ENCODE measurements around the gene DOCK9.

DOCK9 gene

GRCh38 chr13:98856983-98857382, 120.9 kb downstream of the DOCK9 start:
- in situ Hi-C loops (cut with MboI; ENCODE audit: low sequenced_read_pairs) = no loop called here

- in situ Hi-C loops (cut with MboI; ENCODE audit: low sequenced_read_pairs) = no loop called here
These were observed 123.4 kb downstream of the DOCK9 start for GRCh38 chr13:98854448-98854847.

- in situ Hi-C loops (cut with MboI; ENCODE audit: low sequenced_read_pairs) = no loop called here
These were observed 124.1 kb downstream of the DOCK9 start for GRCh38 chr13:98853771-98854221.

- in situ Hi-C loops (cut with MboI; ENCODE audit: low sequenced_read_pairs) = no loop called here
These were observed 126.6 kb downstream of the DOCK9 start for GRCh38 chr13:98851276-98851675.

- in situ Hi-C loops (cut with MboI; ENCODE audit: low sequenced_read_pairs) = loop anchor here (25.0 kb wide), 1 partner anchor 986 kb away; no protein-coding TSS in a partner anchor
These were observed 129.1 kb downstream of the DOCK9 start for GRCh38 chr13:98848746-98849145.

- in situ Hi-C loops (cut with MboI; ENCODE audit: low sequenced_read_pairs) = loop anchor here (25.0 kb wide), 1 partner anchor 985 kb away; no protein-coding TSS in a partner anchor
These were observed 130.1 kb downstream of the DOCK9 start for GRCh38 chr13:98847780-98848179.

- in situ Hi-C loops (cut with MboI; ENCODE audit: low sequenced_read_pairs) = loop anchor here (25.0 kb wide), 1 partner anchor 985 kb away; no protein-coding TSS in a partner anchor
These were observed 130.9 kb downstream of the DOCK9 start for GRCh38 chr13:98846986-98847385.

- in situ Hi-C loops (cut with MboI; ENCODE audit: low sequenced_read_pairs) = loop anchor here (25.0 kb wide), 1 partner anchor 984 kb away; no protein-coding TSS in a partner anchor
These were observed 131.3 kb downstream of the DOCK9 start for GRCh38 chr13:98846521-98846920.

GRCh38 chr13:98845742-98846141, 132.1 kb downstream of the DOCK9 start:
- in situ Hi-C loops (cut with MboI; ENCODE audit: low sequenced_read_pairs) = loop anchor here (25.0 kb wide), 1 partner anchor 983 kb away; no protein-coding TSS in a partner anchor

GRCh38 chr13:98844021-98844420, 133.8 kb downstream of the DOCK9 start:
- in situ Hi-C loops (cut with MboI; ENCODE audit: low sequenced_read_pairs) = loop anchor here (25.0 kb wide), 1 partner anchor 982 kb away; no protein-coding TSS in a partner anchor

- in situ Hi-C loops (cut with MboI; ENCODE audit: low sequenced_read_pairs) = loop anchor here (25.0 kb wide), 1 partner anchor 981 kb away; no protein-coding TSS in a partner anchor
These were observed 134.4 kb downstream of the DOCK9 start for GRCh38 chr13:98843482-98843877.

- in situ Hi-C loops (cut with MboI; ENCODE audit: low sequenced_read_pairs) = loop anchor here (25.0 kb wide), 1 partner anchor 981 kb away; no protein-coding TSS in a partner anchor
These were observed 134.9 kb downstream of the DOCK9 start for GRCh38 chr13:98842858-98843481.

- in situ Hi-C loops (cut with MboI; ENCODE audit: low sequenced_read_pairs) = loop anchor here (25.0 kb wide), 1 partner anchor 980 kb away; no protein-coding TSS in a partner anchor
These were observed 135.8 kb downstream of the DOCK9 start for GRCh38 chr13:98842070-98842469.

- in situ Hi-C loops (cut with MboI; ENCODE audit: low sequenced_read_pairs) = loop anchor here (25.0 kb wide), 1 partner anchor 978 kb away; no protein-coding TSS in a partner anchor
These were observed 137.8 kb downstream of the DOCK9 start for GRCh38 chr13:98839856-98840769.

GRCh38 chr13:98838776-98839175, 139.1 kb downstream of the DOCK9 start:
- in situ Hi-C loops (cut with MboI; ENCODE audit: low sequenced_read_pairs) = loop anchor here (25.0 kb wide), 1 partner anchor 976 kb away; no protein-coding TSS in a partner anchor

GRCh38 chr13:98837896-98838295, 140.0 kb downstream of the DOCK9 start:
- in situ Hi-C loops (cut with MboI; ENCODE audit: low sequenced_read_pairs) = loop anchor here (25.0 kb wide), 1 partner anchor 976 kb away; no protein-coding TSS in a partner anchor

GRCh38 chr13:98835156-98835555, 142.7 kb downstream of the DOCK9 start:
- in situ Hi-C loops (cut with MboI; ENCODE audit: low sequenced_read_pairs) = loop anchor here (25.0 kb wide), 1 partner anchor 973 kb away; no protein-coding TSS in a partner anchor

GRCh38 chr13:98834254-98834960, 143.5 kb downstream of the DOCK9 start:
- in situ Hi-C loops (cut with MboI; ENCODE audit: low sequenced_read_pairs) = loop anchor here (25.0 kb wide), 1 partner anchor 972 kb away; no protein-coding TSS in a partner anchor

- in situ Hi-C loops (cut with MboI; ENCODE audit: low sequenced_read_pairs) = loop anchor here (25.0 kb wide), 1 partner anchor 969 kb away; no protein-coding TSS in a partner anchor
These were observed 146.6 kb downstream of the DOCK9 start for GRCh38 chr13:98831236-98831635.

GRCh38 chr13:98829541-98829940, 148.3 kb downstream of the DOCK9 start:
- in situ Hi-C loops (cut with MboI; ENCODE audit: low sequenced_read_pairs) = loop anchor here (25.0 kb wide), 1 partner anchor 967 kb away; no protein-coding TSS in a partner anchor

Measured in HL-60/S4 (cell line).